HCT116 (cell line): ENCODE results near the gene PIAS3.

Experiments
- CTCF ChIP-seq, 3 experiments: fragments of 200-600 bp in 1 of 3; sonication (generic) in 1 of 3; IDR thresholded peaks in 2 of 3; conservative IDR thresholded peaks in 1 of 3; 2 replicates each; pipeline ENCODE4 v1.5.1; 2012 to 2017; ENCODE audit warnings: low read depth in 2 of 3, low read length in 2 of 3, antibody characterized with exemption in 1 of 3, borderline replicate concordance in 1 of 3, control low read depth in 1 of 3, mild to moderate bottlenecking in 1 of 3, mixed read lengths in 1 of 3, mixed run types in 1 of 3, moderate library complexity in 1 of 3; ENCODE audit not compliant: insufficient read depth in 1 of 3
- EGR1 ChIP-seq: IDR thresholded peaks from 2 replicates; pipeline ENCODE4 v1.6.1; 2012; ENCODE audit warnings: low read depth
- EZH2 ChIP-seq: fragments of 200-600 bp; sonication (generic); IDR thresholded peaks from 2 replicates; pipeline ENCODE4 v1.6.1; 2017; ENCODE audit warnings: antibody characterized with exemption, mixed run types
- JUND ChIP-seq: IDR thresholded peaks from 2 replicates; pipeline ENCODE4 v1.6.1; 2012
- MAX ChIP-seq: IDR thresholded peaks from 2 replicates; pipeline ENCODE4 v1.6.1; 2012
- POLR2A ChIP-seq: IDR thresholded peaks from 2 replicates; pipeline ENCODE4 v1.7.0; 2011; ENCODE audit warnings: borderline replicate concordance; ENCODE audit not compliant: insufficient read depth, insufficient read length; ENCODE audit errors: extremely low read depth
- POLR2AphosphoS5 ChIP-seq: IDR thresholded peaks from 2 replicates; pipeline ENCODE4 v1.6.1; 2011; ENCODE audit warnings: mild to moderate bottlenecking, low read depth, low read length, moderate library complexity
- REST ChIP-seq: IDR thresholded peaks from 2 replicates; pipeline ENCODE4 v1.6.1; 2012; ENCODE audit warnings: low read depth
- SIN3A ChIP-seq: IDR thresholded peaks from 2 replicates; pipeline ENCODE4 v1.6.1; 2012; ENCODE audit warnings: low read depth
- SP1 ChIP-seq: IDR thresholded peaks from 2 replicates; pipeline ENCODE4 v1.6.1; 2012; ENCODE audit warnings: low read depth
- ZBTB33 ChIP-seq: IDR thresholded peaks from 2 replicates; pipeline ENCODE4 v1.6.1; 2011; ENCODE audit warnings: mild to moderate bottlenecking, low read length, moderate library complexity; ENCODE audit not compliant: insufficient replicate concordance; ENCODE audit errors: extremely low read depth
- ZNF274 ChIP-seq: fragments of 200-500 bp; sonication (Bioruptor generic); IDR thresholded peaks from 2 replicates; pipeline ENCODE4 v1.6.1; 2014; ENCODE audit warnings: mild to moderate bottlenecking, low read depth, low read length, inconsistent platforms
- TF ChIP-seq, protein P1 (sequence below): IDR thresholded peaks from 2 replicates; pipeline ENCODE4 v1.6.1; 2012

- TF ChIP-seq POLR2A = no peak
- no peak for TF ChIP-seq CTCF (IDR thresholded peaks at IDR 0.05 in 2 of 3, conservative IDR thresholded peaks at IDR 0.05 in 1 of 3; ENCODE audit: borderline replicate concordance in 1 of 3, insufficient read depth in 1 of 3, low read depth in 2 of 3, low read length in 2 of 3)
- TF ChIP-seq POLR2AphosphoS5 = no peak
- no peak for TF ChIP-seq SP1
- TF ChIP-seq ZNF274 = no peak
- TF ChIP-seq JUND = no peak
- no peak for TF ChIP-seq MAX
- no peak for TF ChIP-seq REST
- no peak for TF ChIP-seq EZH2
- no peak for TF ChIP-seq SIN3A
- no peak for TF ChIP-seq EGR1
- TF ChIP-seq, protein P1, sequence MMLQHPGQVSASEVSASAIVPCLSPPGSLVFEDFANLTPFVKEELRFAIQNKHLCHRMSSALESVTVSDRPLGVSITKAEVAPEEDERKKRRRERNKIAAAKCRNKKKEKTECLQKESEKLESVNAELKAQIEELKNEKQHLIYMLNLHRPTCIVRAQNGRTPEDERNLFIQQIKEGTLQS = no peak
- TF ChIP-seq ZBTB33 = no peak
Measured at GRCh38 chr1:145827966-145828365, 30.9 kb downstream of the PIAS3 start.
